ENCODE measurements around the gene LGI2. TPM values are rescaled to one million over a fixed set of nuclear protein-coding genes. Genes with fewer than 3 reads are reported as not detected.
"Not testable (repeated sequence)": the region's sequence is repeated elsewhere in the genome, so short reads cannot be mapped to it uniquely, and the experiment has no call there.

LGI2 gene
- total RNA-seq, 1 donor from 2014 or later, result 1.6 TPM

DNA sequence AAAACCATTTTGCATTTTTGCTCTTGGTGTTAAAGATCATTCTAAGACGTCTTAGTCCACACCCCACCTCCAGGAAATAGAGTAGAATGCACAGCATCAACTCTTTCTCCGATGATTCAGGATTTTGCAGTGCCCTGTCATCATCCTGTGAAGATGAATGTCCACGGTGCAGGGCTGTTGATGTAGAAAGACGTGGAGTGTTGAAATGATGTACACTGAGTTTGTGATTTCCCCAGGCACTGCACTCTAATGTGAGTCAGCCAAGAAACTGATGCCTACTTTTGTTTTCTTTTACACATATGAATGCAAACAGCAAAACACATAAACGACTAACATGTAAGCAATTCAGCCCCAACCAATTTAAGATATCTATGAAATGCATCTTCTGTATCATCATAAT, 10.5 kb downstream of the LGI2 start:
- H3K27me3 ChIP-seq (ENCODE audit: control insufficient read depth in 3 of 3, insufficient read depth in 3 of 3, low read length in 3 of 3), result peaks cover 0 to 6% (median 0%) of the 10 kb centered on the region in 3 donors
- H3K36me3 ChIP-seq (ENCODE audit: control insufficient read depth in 3 of 3, insufficient read depth in 3 of 3, low read length in 3 of 3), result no peaks in the 10 kb centered on the region
- no peak overlapping the region for H3K27ac ChIP-seq (ENCODE audit: low read depth, low read length)
- no peak overlapping the region for H3K4me3 ChIP-seq (ENCODE audit: low read length in 3 of 3)
- no peak overlapping the region for H3K9ac ChIP-seq (ENCODE audit: low read depth in 1 of 3, low read length in 3 of 3)
- H3K4me1 ChIP-seq (ENCODE audit: control insufficient read depth in 3 of 3, insufficient read depth in 3 of 3, low read length in 3 of 3), result no peaks in the 10 kb centered on the region
- no peaks in the 10 kb centered on the region for H3K9me3 ChIP-seq (ENCODE audit: control insufficient read depth in 3 of 3, low read length in 3 of 3)

GRCh38 chr4:25019501-25019900, 11.2 kb downstream of the LGI2 start:
- H3K36me3 ChIP-seq (ENCODE audit: control insufficient read depth in 3 of 3, insufficient read depth in 3 of 3, low read length in 3 of 3), result no peaks in the 10 kb centered on the region
- H3K27me3 ChIP-seq (ENCODE audit: control insufficient read depth in 3 of 3, insufficient read depth in 3 of 3, low read length in 3 of 3), result peaks cover 0 to 6% (median 0%) of the 10 kb centered on the region in 3 donors
- H3K4me1 ChIP-seq (ENCODE audit: control insufficient read depth in 3 of 3, insufficient read depth in 3 of 3, low read length in 3 of 3), result no peaks in the 10 kb centered on the region
- no peak overlapping the region for H3K9ac ChIP-seq (ENCODE audit: low read depth in 1 of 3, low read length in 3 of 3)
- no peaks in the 10 kb centered on the region for H3K9me3 ChIP-seq (ENCODE audit: control insufficient read depth in 3 of 3, low read length in 3 of 3)
- H3K4me3 ChIP-seq (ENCODE audit: low read length in 3 of 3), result no peak overlapping the region
- H3K27ac ChIP-seq (ENCODE audit: low read depth, low read length), result no peak overlapping the region

DNA sequence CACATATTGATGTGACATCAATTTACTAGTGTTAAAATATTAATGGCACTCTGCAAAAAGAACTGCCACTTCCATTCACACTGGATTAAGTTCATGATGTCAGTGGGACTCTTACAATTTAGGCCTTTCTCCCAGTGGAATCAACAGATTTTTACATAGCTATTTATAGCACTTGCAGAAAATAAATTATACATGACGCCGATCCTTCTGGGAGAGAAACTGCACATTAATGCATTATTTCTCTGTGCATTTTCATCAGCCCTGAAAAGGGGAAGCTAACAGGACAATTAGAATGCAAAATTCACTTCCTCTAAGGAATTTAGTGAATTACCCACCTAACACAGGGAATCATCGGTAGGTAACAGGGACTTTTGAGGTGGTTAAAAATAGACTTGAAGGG, 15.7 kb downstream of the LGI2 start:
- Histone ChIP-seq H3K4me3 (ENCODE audit: low read length in 3 of 3) (no peak overlapping the region), H3K27me3 (ENCODE audit: control insufficient read depth in 3 of 3, insufficient read depth in 3 of 3, low read length in 3 of 3) (no peaks in the 10 kb centered on the region), H3K27ac (ENCODE audit: low read depth, low read length) (no peak overlapping the region), H3K9me3 (ENCODE audit: control insufficient read depth in 3 of 3, low read length in 3 of 3) (no peaks in the 10 kb centered on the region), H3K9ac (ENCODE audit: low read depth in 1 of 3, low read length in 3 of 3) (no peak overlapping the region), H3K4me1 (ENCODE audit: control insufficient read depth in 3 of 3, insufficient read depth in 3 of 3, low read length in 3 of 3) (no peaks in the 10 kb centered on the region), H3K36me3 (ENCODE audit: control insufficient read depth in 3 of 3, insufficient read depth in 3 of 3, low read length in 3 of 3) (no peaks in the 10 kb centered on the region)

GRCh38 chr4:25014662-25014983, 16.1 kb downstream of the LGI2 start:
- not testable (repeated sequence) for H3K9ac ChIP-seq (ENCODE audit: low read depth in 1 of 3, low read length in 3 of 3); H3K27ac ChIP-seq (ENCODE audit: low read depth, low read length); H3K9me3 ChIP-seq (ENCODE audit: control insufficient read depth in 3 of 3, low read length in 3 of 3); H3K36me3 ChIP-seq (ENCODE audit: control insufficient read depth in 3 of 3, insufficient read depth in 3 of 3, low read length in 3 of 3); H3K4me3 ChIP-seq (ENCODE audit: low read length in 3 of 3); H3K4me1 ChIP-seq (ENCODE audit: control insufficient read depth in 3 of 3, insufficient read depth in 3 of 3, low read length in 3 of 3); H3K27me3 ChIP-seq (ENCODE audit: control insufficient read depth in 3 of 3, insufficient read depth in 3 of 3, low read length in 3 of 3)

- Histone ChIP-seq H3K27ac (ENCODE audit: low read depth, low read length) (no peak overlapping the region), H3K36me3 (ENCODE audit: control insufficient read depth in 3 of 3, insufficient read depth in 3 of 3, low read length in 3 of 3) (no peaks in the 10 kb centered on the region), H3K4me3 (ENCODE audit: low read length in 3 of 3) (no peak overlapping the region), H3K4me1 (ENCODE audit: control insufficient read depth in 3 of 3, insufficient read depth in 3 of 3, low read length in 3 of 3) (no peaks in the 10 kb centered on the region), H3K27me3 (ENCODE audit: control insufficient read depth in 3 of 3, insufficient read depth in 3 of 3, low read length in 3 of 3) (no peaks in the 10 kb centered on the region), H3K9ac (ENCODE audit: low read depth in 1 of 3, low read length in 3 of 3) (no peak overlapping the region), H3K9me3 (ENCODE audit: control insufficient read depth in 3 of 3, low read length in 3 of 3) (no peaks in the 10 kb centered on the region)
Measured at GRCh38 chr4:25013756-25014661, 16.7 kb downstream of the LGI2 start.

GRCh38 chr4:25012655-25013054, 18.1 kb downstream of the LGI2 start:
- H3K27ac ChIP-seq (ENCODE audit: low read depth, low read length), result no peak overlapping the region
- no peaks in the 10 kb centered on the region for H3K9me3 ChIP-seq (ENCODE audit: control insufficient read depth in 3 of 3, low read length in 3 of 3)
- no peak overlapping the region for H3K9ac ChIP-seq (ENCODE audit: low read depth in 1 of 3, low read length in 3 of 3)

GRCh38 chr4:25011135-25011866, 19.4 kb downstream of the LGI2 start:
- Histone ChIP-seq H3K4me3 (ENCODE audit: low read length in 3 of 3) (no peak overlapping the region), H3K27me3 (ENCODE audit: control insufficient read depth in 3 of 3, insufficient read depth in 3 of 3, low read length in 3 of 3) (no peaks in the 10 kb centered on the region), H3K9ac (ENCODE audit: low read depth in 1 of 3, low read length in 3 of 3) (no peak overlapping the region), H3K36me3 (ENCODE audit: control insufficient read depth in 3 of 3, insufficient read depth in 3 of 3, low read length in 3 of 3) (no peaks in the 10 kb centered on the region), H3K4me1 (ENCODE audit: control insufficient read depth in 3 of 3, insufficient read depth in 3 of 3, low read length in 3 of 3) (peaks cover 0 to 3% (median 0%) of the 10 kb centered on the region in 3 donors), H3K9me3 (ENCODE audit: control insufficient read depth in 3 of 3, low read length in 3 of 3) (no peaks in the 10 kb centered on the region), H3K27ac (ENCODE audit: low read depth, low read length) (no peak overlapping the region)

More at GRCh38 chr4:25012655-25013054, 18.1 kb downstream of the LGI2 start:
- Histone ChIP-seq H3K4me1 (ENCODE audit: control insufficient read depth in 3 of 3, insufficient read depth in 3 of 3, low read length in 3 of 3) (peaks cover 0 to 3% (median 0%) of the 10 kb centered on the region in 3 donors), H3K36me3 (ENCODE audit: control insufficient read depth in 3 of 3, insufficient read depth in 3 of 3, low read length in 3 of 3) (no peaks in the 10 kb centered on the region), H3K4me3 (ENCODE audit: low read length in 3 of 3) (no peak overlapping the region), H3K27me3 (ENCODE audit: control insufficient read depth in 3 of 3, insufficient read depth in 3 of 3, low read length in 3 of 3) (no peaks in the 10 kb centered on the region)

GRCh38 chr4:25007598-25007997, 23.1 kb downstream of the LGI2 start:
- Histone ChIP-seq H3K9me3 (ENCODE audit: control insufficient read depth in 3 of 3, low read length in 3 of 3) (no peaks in the 10 kb centered on the region), H3K4me3 (ENCODE audit: low read length in 3 of 3) (no peak overlapping the region), H3K36me3 (ENCODE audit: control insufficient read depth in 3 of 3, insufficient read depth in 3 of 3, low read length in 3 of 3) (no peaks in the 10 kb centered on the region), H3K9ac (ENCODE audit: low read depth in 1 of 3, low read length in 3 of 3) (no peak overlapping the region), H3K4me1 (ENCODE audit: control insufficient read depth in 3 of 3, insufficient read depth in 3 of 3, low read length in 3 of 3) (peaks cover 0 to 3% (median 0%) of the 10 kb centered on the region in 3 donors), H3K27me3 (ENCODE audit: control insufficient read depth in 3 of 3, insufficient read depth in 3 of 3, low read length in 3 of 3) (no peaks in the 10 kb centered on the region), H3K27ac (ENCODE audit: low read depth, low read length) (no peak overlapping the region)

GRCh38 chr4:25002681-25003080, 28.1 kb downstream of the LGI2 start:
- Histone ChIP-seq H3K36me3 (ENCODE audit: control insufficient read depth in 3 of 3, insufficient read depth in 3 of 3, low read length in 3 of 3) (no peaks in the 10 kb centered on the region), H3K27me3 (ENCODE audit: control insufficient read depth in 3 of 3, insufficient read depth in 3 of 3, low read length in 3 of 3) (no peaks in the 10 kb centered on the region), H3K27ac (ENCODE audit: low read depth, low read length) (peak overlapping the region; percentile 59), H3K9ac (ENCODE audit: low read depth in 1 of 3, low read length in 3 of 3) (no peak overlapping the region), H3K4me1 (ENCODE audit: control insufficient read depth in 3 of 3, insufficient read depth in 3 of 3, low read length in 3 of 3) (peaks cover 0 to 3% (median 2%) of the 10 kb centered on the region in 3 donors), H3K9me3 (ENCODE audit: control insufficient read depth in 3 of 3, low read length in 3 of 3) (no peaks in the 10 kb centered on the region), H3K4me3 (ENCODE audit: low read length in 3 of 3) (no peak overlapping the region)

DNA sequence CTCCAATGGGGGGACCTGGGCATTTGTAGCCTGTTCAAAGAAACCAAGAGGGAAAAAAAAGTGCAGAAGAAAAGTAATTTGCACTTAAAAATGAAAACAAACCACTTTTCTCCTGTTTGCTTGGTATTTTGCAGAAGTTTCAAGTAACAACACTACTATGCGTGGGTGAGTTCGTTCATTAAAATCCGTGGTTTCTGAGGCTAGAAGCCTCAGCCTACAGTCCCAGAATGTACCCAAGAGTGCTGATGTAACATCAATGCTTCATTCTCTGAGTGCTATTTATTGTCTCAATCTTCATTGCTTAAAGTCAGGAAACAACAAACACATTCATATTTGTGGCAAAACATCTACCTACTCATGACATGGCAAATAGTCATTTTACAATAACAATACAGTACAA, 29.2 kb downstream of the LGI2 start:
- no peak overlapping the region for H3K27ac ChIP-seq (ENCODE audit: low read depth, low read length)

More for the DNA sequence above, 29.2 kb downstream of the LGI2 start:
- Histone ChIP-seq H3K4me3 (ENCODE audit: low read length in 3 of 3) (no peak overlapping the region), H3K9ac (ENCODE audit: low read depth in 1 of 3, low read length in 3 of 3) (no peak overlapping the region), H3K4me1 (ENCODE audit: control insufficient read depth in 3 of 3, insufficient read depth in 3 of 3, low read length in 3 of 3) (peaks cover 0 to 3% (median 2%) of the 10 kb centered on the region in 3 donors), H3K36me3 (ENCODE audit: control insufficient read depth in 3 of 3, insufficient read depth in 3 of 3, low read length in 3 of 3) (no peaks in the 10 kb centered on the region), H3K9me3 (ENCODE audit: control insufficient read depth in 3 of 3, low read length in 3 of 3) (no peaks in the 10 kb centered on the region), H3K27me3 (ENCODE audit: control insufficient read depth in 3 of 3, insufficient read depth in 3 of 3, low read length in 3 of 3) (no peaks in the 10 kb centered on the region)

Measured in skeletal muscle tissue (tissue), 4 donors.